ENCODE results near the gene CCDC51.

Gene CCDC51

DNA sequence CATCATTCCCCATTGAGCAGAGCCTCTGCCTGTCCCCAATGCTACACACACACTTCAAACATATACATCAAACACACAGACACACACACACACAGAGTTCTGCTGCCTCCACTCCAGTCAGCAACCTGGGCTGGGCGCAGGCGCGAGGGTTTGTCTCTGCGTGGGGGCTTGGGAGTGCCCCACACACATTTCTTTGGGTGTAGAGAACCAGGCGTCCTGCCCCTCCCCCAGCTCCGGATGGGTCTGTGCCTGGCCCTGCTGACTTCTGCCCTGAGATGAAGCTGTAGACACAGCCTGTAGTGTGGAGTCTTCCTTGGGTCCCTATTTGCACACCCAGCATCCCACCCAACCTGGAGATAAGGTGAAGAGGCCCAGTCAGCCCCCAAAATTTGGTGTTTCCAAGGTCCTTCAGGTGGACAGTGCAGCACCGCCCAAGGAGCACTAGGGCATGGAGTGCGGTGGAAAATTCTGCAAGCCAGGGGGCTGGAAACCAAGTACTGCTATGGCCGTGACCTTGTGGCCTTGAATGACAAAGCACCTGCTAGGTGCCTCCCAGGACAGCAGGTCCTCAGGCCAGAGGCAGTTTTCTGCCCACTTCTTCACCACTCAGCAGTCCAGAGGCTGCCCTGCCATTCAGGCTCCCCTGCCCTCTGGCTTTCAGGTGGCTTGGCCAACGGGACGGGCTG is 41.1 kb downstream of the CCDC51 start:
- TF ChIP-seq, protein P1, sequence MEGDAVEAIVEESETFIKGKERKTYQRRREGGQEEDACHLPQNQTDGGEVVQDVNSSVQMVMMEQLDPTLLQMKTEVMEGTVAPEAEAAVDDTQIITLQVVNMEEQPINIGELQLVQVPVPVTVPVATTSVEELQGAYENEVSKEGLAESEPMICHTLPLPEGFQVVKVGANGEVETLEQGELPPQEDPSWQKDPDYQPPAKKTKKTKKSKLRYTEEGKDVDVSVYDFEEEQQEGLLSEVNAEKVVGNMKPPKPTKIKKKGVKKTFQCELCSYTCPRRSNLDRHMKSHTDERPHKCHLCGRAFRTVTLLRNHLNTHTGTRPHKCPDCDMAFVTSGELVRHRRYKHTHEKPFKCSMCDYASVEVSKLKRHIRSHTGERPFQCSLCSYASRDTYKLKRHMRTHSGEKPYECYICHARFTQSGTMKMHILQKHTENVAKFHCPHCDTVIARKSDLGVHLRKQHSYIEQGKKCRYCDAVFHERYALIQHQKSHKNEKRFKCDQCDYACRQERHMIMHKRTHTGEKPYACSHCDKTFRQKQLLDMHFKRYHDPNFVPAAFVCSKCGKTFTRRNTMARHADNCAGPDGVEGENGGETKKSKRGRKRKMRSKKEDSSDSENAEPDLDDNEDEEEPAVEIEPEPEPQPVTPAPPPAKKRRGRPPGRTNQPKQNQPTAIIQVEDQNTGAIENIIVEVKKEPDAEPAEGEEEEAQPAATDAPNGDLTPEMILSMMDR (IDR thresholded peaks at IDR 0.05; ENCODE audit: control insufficient read depth, insufficient read depth, low read depth, low read length, missing control alignments) = no peak
- H3K4me3 ChIP-seq (ENCODE audit: control insufficient read depth, low read depth, low read length) = no peak overlapping the region
- DNase-seq (ENCODE audit: low read depth) = no peak

- no peak overlapping the region for H3K4me3 ChIP-seq (ENCODE audit: control insufficient read depth, low read depth, low read length)
- TF ChIP-seq, protein P1 (IDR thresholded peaks at IDR 0.05; ENCODE audit: control insufficient read depth, insufficient read depth, low read depth, low read length, missing control alignments) = no peak
- no peak for DNase-seq (ENCODE audit: low read depth)
Measured at GRCh38 chr3:48397767-48398681, 41.9 kb downstream of the CCDC51 start.

DNA sequence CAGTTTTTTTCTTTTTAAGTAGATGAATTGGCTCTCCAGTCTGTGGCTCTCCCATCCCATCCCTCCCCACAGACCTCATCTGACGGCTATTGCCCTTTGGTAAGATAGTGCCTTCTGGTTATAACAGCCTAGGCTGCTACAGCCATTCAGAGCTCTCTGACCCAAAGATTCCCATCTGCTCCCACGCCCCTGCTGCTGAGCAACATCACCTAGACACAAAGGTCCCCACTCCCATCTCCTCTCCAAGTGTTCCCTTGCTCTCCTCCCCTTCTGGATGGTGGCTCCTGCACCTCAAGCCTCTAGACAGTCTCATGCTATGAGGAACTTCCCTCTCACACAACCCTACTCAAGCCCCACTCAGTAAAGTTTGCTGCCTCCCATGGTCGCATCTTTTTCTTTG is 44.2 kb downstream of the CCDC51 start:
- no peak overlapping the region for H3K4me3 ChIP-seq (ENCODE audit: control insufficient read depth, low read depth, low read length)
- TF ChIP-seq, protein P1 (IDR thresholded peaks at IDR 0.05; ENCODE audit: control insufficient read depth, insufficient read depth, low read depth, low read length, missing control alignments) = no peak
- DNase-seq (ENCODE audit: low read depth) = no peak

GRCh38 chr3:48394391-48394790 is 45.5 kb downstream of the CCDC51 start:
- TF ChIP-seq, protein P1 (IDR thresholded peaks at IDR 0.05; ENCODE audit: control insufficient read depth, insufficient read depth, low read depth, low read length, missing control alignments) = no peak
- no peak for DNase-seq (ENCODE audit: low read depth)

DNA sequence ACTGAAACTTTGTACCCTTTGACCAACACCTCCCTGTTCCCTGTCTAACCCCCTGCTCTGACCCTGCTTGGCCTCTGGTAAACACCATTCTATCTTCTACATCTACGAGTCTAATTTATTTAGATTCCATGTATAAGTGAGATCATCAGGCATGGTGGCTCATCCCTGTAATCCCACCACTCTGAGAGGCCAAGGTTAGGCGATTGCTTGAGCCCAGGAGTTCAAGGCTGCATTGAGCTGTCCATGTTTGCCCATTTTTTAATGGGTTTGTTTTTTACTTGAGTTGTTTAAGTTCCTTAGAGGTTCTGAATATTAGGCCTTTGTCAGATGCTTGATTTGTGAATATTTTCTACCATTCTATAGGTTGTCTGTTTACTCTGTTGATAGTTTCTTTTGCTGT is 51.0 kb downstream of the CCDC51 start:
- no peak for DNase-seq (ENCODE audit: low read depth)
- no peak overlapping the region for H3K4me3 ChIP-seq (ENCODE audit: control insufficient read depth, low read depth, low read length)
- TF ChIP-seq, protein P1 (IDR thresholded peaks at IDR 0.05; ENCODE audit: control insufficient read depth, insufficient read depth, low read depth, low read length, missing control alignments) = no peak

More at GRCh38 chr3:48394391-48394790, 45.5 kb downstream of the CCDC51 start:
- H3K4me3 ChIP-seq (ENCODE audit: control insufficient read depth, low read depth, low read length) = no peak overlapping the region

DNA sequence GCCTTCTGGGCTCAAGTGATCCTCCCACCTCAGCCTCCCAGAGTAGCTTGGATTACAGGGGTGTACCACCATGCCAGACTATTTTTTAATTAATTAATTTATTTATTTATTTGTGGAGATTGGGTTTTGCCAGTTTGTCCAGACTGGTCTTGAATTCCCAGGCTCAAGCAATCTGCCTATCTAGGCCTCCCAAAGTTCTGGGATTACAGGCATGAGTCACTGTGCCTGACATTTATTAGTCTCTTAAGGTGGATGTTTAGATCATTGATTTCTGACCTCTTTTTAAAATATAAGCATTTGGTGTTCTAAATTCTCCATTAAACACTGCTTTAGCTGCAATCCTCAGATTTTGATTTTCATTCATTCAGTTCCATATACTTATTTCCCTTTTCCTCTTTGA is 52.3 kb downstream of the CCDC51 start:
- TF ChIP-seq, protein P1 (IDR thresholded peaks at IDR 0.05; ENCODE audit: control insufficient read depth, insufficient read depth, low read depth, low read length, missing control alignments) = no peak
- no peak overlapping the region for H3K4me3 ChIP-seq (ENCODE audit: control insufficient read depth, low read depth, low read length)
- no peak for DNase-seq (ENCODE audit: low read depth)
